Measurements from ENCODE around the gene SORBS2. TPM values are rescaled to one million over a fixed set of nuclear protein-coding genes. Genes with fewer than 3 reads are reported as not detected.

SORBS2 gene
- total RNA-seq, 4 donors from 2014 or later = 45.3 to 135 (median 76.2) TPM

DNA sequence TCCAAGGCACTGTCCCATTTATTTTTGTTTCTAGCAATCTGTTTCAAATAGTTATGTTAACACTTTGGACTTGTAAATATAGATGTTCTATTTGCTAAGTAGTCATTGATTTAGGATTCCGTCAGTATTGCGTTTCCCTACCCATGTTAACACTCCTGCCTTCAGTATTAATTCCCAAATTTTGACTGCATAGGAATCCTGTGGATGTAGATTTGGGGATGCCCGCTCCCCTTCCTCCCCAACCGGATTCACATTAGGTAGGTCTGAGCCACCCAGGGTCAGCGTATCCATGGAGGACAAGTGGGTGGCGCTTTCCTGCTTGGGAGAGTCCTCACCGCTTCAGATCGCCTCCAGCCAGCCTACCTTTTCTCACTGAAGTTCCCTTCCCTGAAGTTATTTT lies 1.1 kb upstream of the SORBS2 start:
- TF ChIP-seq EP300 (IDR thresholded peaks at IDR 0.05) (no peak), POLR2A (IDR thresholded peaks at IDR 0.05) (no peak)
- TF ChIP-seq, protein P1, sequence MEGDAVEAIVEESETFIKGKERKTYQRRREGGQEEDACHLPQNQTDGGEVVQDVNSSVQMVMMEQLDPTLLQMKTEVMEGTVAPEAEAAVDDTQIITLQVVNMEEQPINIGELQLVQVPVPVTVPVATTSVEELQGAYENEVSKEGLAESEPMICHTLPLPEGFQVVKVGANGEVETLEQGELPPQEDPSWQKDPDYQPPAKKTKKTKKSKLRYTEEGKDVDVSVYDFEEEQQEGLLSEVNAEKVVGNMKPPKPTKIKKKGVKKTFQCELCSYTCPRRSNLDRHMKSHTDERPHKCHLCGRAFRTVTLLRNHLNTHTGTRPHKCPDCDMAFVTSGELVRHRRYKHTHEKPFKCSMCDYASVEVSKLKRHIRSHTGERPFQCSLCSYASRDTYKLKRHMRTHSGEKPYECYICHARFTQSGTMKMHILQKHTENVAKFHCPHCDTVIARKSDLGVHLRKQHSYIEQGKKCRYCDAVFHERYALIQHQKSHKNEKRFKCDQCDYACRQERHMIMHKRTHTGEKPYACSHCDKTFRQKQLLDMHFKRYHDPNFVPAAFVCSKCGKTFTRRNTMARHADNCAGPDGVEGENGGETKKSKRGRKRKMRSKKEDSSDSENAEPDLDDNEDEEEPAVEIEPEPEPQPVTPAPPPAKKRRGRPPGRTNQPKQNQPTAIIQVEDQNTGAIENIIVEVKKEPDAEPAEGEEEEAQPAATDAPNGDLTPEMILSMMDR (IDR thresholded peaks at IDR 0.05) = no peak
- H3K9me3 ChIP-seq = no peaks in the 10 kb centered on the region
- H3K4me3 ChIP-seq = no peak overlapping the region
- H3K27me3 ChIP-seq = no peaks in the 10 kb centered on the region
- H3K27ac ChIP-seq = no peak overlapping the region
- no peaks in the 10 kb centered on the region for H3K36me3 ChIP-seq
- no peak for DNase-seq (ENCODE audit: low spot score in 2 of 2)
- WGBS, 2 donors = 94 to 97% methylated on average over 8 of the region's 8 CpGs
- no peaks in the 10 kb centered on the region for H3K4me1 ChIP-seq

- TF ChIP-seq EP300 (IDR thresholded peaks at IDR 0.05) = peak in 1 of 2 donors; percentile 16
- TF ChIP-seq, protein P1 (IDR thresholded peaks at IDR 0.05) = no peak
- peak overlapping the region in 2 of 4 donors; percentile 21 to 71 for H3K27ac ChIP-seq
- no peaks in the 10 kb centered on the region for H3K36me3 ChIP-seq
- no peaks in the 10 kb centered on the region for H3K4me1 ChIP-seq
- H3K4me3 ChIP-seq = peak overlapping the region; percentile 18 to 47 (median 32)
- no peak for DNase-seq (ENCODE audit: low spot score in 2 of 2)
- no peaks in the 10 kb centered on the region for H3K9me3 ChIP-seq
- WGBS, 2 donors = 40 to 50% methylated on average over 13 of the region's 13 CpGs
- no peaks in the 10 kb centered on the region for H3K27me3 ChIP-seq
Measured at GRCh38 chr4:185810746-185811508, 1.1 kb downstream of the SORBS2 start.

DNA sequence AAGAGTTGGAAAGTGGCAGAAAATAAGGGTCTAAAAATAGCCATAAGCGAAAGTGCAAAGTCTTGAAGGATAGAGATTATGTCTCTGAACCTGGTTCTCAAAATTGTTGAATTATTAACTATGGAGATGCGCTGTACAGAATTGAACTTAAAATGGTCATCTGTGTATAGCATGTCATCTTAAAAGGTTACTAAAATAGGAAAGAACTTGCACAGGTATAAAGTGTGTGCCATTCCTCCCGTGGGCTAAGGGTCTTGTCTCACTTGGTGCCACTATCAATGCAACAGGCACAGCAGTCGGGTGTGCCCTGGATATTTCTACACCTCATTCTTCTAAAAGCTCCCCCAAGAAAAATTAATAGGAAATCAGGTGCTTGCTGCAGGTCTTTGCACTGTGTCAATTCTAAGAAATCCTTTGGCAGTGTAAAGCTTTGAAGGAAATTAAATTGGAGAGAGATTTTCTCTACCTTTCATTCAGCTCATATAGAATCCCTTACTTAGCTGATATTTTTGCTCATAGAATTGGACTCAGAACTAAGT lies 2.4 kb downstream of the SORBS2 start:
- Histone ChIP-seq H3K9me3 (no peaks in the 10 kb centered on the region), H3K4me1 (no peaks in the 10 kb centered on the region), H3K4me3 (peak overlapping the region in 1 of 4 donors; percentile 47), H3K27me3 (no peaks in the 10 kb centered on the region), H3K36me3 (no peaks in the 10 kb centered on the region), H3K27ac (no peak overlapping the region)
- TF ChIP-seq POLR2A (IDR thresholded peaks at IDR 0.05) (no peak), EP300 (IDR thresholded peaks at IDR 0.05) (no peak)
- TF ChIP-seq, protein P1 (IDR thresholded peaks at IDR 0.05) = no peak
- 74 to 75% methylated on average over 4 of the region's 4 CpGs for WGBS, 2 donors
- DNase-seq (ENCODE audit: low spot score in 2 of 2) = no peak

DNA sequence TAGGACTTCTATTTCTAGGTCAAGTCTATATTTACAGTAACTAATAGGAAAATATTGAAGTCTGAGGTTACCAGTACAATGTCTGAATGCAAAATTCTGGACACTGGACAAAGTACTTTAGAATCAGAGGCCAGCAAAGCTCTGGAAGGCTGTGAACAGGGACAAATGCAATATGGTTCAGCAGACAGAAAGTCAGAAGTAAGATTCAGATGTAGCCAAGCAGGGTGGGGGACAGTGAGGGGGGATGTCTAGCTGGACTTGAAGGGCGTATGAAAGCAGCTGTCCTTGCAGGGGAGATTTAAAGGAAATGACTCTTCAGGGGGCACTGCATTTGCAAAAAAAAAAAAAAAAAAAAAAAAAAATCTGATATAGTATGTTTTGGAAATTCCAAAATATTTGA lies 2.9 kb downstream of the SORBS2 start:
- DNase-seq (ENCODE audit: low spot score in 2 of 2) = no peak
- no peak overlapping the region for H3K27ac ChIP-seq
- no peaks in the 10 kb centered on the region for H3K9me3 ChIP-seq
- TF ChIP-seq POLR2A (IDR thresholded peaks at IDR 0.05) (no peak), EP300 (IDR thresholded peaks at IDR 0.05) (no peak)
- TF ChIP-seq, protein P1 (IDR thresholded peaks at IDR 0.05) = no peak
- H3K36me3 ChIP-seq = no peaks in the 10 kb centered on the region
- 50 to 56% methylated on average over 1 of the region's 1 CpG for WGBS, 2 donors
- H3K4me3 ChIP-seq = no peak overlapping the region
- H3K27me3 ChIP-seq = no peaks in the 10 kb centered on the region
- H3K4me1 ChIP-seq = no peaks in the 10 kb centered on the region

DNA sequence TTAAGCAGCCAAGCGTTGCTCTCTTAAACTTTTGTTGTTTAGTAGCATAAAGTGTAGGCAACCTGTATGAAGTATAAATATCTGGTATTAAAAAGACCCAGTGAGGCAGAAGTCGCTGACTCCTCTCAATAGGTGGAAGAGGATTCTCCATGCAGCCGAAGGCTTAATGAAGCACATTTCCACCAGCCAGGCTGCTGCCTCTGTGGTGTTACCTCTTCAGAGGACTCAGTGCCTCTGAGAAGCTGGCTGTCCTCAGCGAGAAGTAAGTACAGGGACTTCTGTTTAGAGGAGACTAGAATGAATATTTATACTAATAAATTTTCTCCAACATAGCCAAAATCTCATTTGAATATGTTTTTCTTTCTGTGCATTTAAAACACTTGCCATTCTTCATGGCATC lies 6.0 kb downstream of the SORBS2 start:
- no peaks in the 10 kb centered on the region for H3K9me3 ChIP-seq
- no peak for DNase-seq (ENCODE audit: low spot score in 2 of 2)
- H3K4me3 ChIP-seq = no peak overlapping the region
- H3K27me3 ChIP-seq = no peaks in the 10 kb centered on the region
- H3K27ac ChIP-seq = no peak overlapping the region
- no peaks in the 10 kb centered on the region for H3K36me3 ChIP-seq
- no peaks in the 10 kb centered on the region for H3K4me1 ChIP-seq
- no peak for TF ChIP-seq EP300 (IDR thresholded peaks at IDR 0.05)
- no peak for TF ChIP-seq POLR2A (IDR thresholded peaks at IDR 0.05)
- TF ChIP-seq, protein P1 (IDR thresholded peaks at IDR 0.05) = no peak
- 93 to 95% methylated on average over 4 of the region's 4 CpGs for WGBS, 2 donors

Data from tibial nerve (tissue), 4 donors.